Testis (tissue), 2 donors: Measurements from ENCODE around the gene INTU.

Experiments
- CTCF ChIP-seq, 3 experiments: fragments of 450-650 bp in 2 of 3; fragments of 200-600 bp in 1 of 3; sonication (generic) in 1 of 3; IDR thresholded peaks; one replicate each; pipeline ENCODE4 v1.5.1; 2016 to 2019; ENCODE audit warnings: antibody characterized with exemption in 3 of 3, mild to moderate bottlenecking in 2 of 3, moderate library complexity in 1 of 3
- POLR2A ChIP-seq: fragments of 450-650 bp; IDR thresholded peaks from one replicate; pipeline ENCODE4 v1.6.1; 2017; ENCODE audit warnings: antibody characterized with exemption, mild to moderate bottlenecking, moderate library complexity

- no peak for TF ChIP-seq CTCF (IDR thresholded peaks at IDR 0.05)
- no peak for TF ChIP-seq POLR2A
Measured at GRCh38 chr4:127730142-127730913, 97.6 kb downstream of the INTU start, which contains the start of gene SLC25A31.
